HG03097 (cell line): ENCODE data around the gene ANKRD11.
"Not testable (repeated sequence)": the region's sequence is repeated elsewhere in the genome, so short reads cannot be mapped to it uniquely, and the experiment has no call there.

ENCODE experiments used
- ATAC-seq: cut with Tn5 transposase; IDR thresholded peaks from one replicate; pipeline ENCODE4 v1.9.1; 2021; ENCODE audit not compliant: unreplicated experiment, low FRiP score

ANKRD11 gene

DNA sequence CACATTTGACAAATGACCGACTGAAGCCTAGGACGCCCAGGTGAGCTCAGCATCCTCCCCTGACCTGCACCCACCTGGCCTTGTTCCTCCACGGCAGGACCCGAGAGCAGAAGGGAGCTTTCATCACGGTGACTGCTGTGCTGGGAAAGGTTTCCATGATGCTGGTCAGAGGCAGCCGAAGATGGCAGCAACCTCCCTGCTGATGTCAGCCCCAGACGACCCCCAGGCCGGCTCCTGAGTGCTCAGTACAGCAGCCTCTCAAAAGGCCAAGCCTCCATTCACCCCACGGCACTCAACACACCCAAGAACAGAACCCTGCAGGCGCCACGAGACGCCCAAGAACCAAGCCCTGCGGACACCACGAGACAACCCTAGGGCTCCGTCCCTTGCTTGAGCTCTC lies 119.8 kb downstream of the ANKRD11 start:
- no peak for ATAC-seq

DNA sequence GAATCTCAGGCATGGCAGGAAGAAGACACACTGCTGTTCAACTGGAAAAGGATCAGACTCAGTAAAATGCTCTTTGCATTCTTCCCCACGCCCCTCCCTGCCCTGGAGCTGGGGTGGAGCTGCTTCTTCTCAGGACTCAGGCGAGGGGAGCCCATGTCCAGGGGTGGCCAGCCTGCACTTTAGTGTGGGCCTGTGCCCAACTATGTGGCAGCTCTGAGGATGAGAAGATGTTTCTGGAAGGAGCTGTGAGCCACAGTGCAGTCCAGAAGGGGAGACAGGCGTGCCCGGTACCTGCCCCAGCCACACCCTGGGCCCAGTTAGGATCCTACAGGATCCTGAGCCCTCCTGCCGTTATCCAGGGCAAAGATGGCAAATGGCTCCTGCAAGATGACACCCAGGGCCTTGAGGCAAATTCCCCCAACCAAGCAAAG lies 120.3 kb downstream of the ANKRD11 start:
- ATAC-seq = no peak

- ATAC-seq = no peak
Measured at GRCh38 chr16:89369266-89369895, 121.0 kb downstream of the ANKRD11 start.

- ATAC-seq = no peak
Measured at GRCh38 chr16:89368604-89369249, 121.6 kb downstream of the ANKRD11 start.

- no peak for ATAC-seq
Measured at GRCh38 chr16:89367538-89367915, 122.8 kb downstream of the ANKRD11 start.

DNA sequence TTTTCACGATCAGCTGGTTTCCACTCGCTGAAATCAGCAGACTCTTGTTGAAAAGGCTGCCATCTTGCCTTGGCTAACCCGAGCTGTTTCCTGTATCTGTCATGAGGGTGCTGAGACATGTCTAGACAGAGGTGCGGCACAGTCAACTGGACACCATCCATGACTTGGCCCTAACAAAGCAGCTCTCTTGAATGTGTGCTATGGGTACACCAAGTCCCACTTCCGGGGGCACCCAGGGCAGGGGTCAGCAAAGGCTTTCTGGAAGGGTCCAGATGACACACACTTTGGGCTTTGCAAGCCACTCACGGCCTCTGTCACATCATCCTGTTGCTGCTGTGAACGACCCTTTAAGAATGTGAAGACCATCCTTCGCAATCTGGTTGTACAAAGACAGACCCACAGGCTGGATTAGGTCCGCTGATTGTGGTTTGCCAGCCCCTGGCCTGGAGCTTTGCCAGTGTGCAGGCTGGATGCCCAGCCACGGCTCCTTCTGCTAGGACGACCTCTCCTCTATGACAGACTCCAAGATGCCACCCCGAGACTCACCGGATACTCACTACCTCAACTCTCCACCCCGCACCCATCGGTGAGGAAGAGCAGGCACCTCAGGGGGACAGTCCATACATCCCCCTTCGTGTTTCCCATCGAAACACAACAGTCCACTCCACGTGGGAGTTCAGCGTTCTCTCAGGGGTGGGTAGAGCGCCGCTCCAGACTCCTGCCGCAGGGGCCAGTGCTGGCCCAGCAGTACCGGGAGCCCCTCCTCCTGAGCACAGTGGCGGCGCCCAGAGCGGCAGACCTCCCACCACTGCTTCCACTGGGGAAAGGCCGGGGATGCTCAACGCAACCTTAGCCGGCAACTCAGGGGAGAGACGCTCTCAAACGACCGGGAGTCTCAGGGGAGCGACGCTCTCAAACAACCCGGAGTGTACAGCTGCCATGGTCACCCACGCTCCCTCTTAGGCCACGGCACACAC lies 123.5 kb downstream of the ANKRD11 start:
- no peak for ATAC-seq

- ATAC-seq = no peak
Measured at GRCh38 chr16:89365996-89366395, 124.4 kb downstream of the ANKRD11 start.

DNA sequence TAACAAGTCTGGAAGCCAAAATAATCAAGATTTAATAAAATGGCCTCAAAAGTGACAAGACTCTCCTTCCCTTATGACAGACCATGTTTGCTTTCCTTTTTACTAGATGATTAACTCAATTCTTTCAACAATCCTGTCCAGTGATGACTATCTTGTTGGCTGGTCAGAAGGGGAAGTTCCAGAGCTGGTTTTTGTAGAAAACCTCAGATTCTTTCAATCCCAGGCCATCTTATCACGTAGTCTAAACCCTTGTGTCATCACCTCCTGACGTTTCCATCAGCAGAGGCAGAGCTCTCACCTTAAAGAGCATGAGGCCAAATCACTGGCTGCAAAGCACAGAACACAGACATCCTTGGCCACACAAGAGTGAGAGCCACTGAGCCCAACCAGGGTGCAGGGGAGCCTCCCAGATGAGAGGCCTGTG lies 125.3 kb downstream of the ANKRD11 start:
- ATAC-seq = no peak

GRCh38 chr16:89364606-89365005 lies 125.8 kb downstream of the ANKRD11 start:
- no peak for ATAC-seq

DNA sequence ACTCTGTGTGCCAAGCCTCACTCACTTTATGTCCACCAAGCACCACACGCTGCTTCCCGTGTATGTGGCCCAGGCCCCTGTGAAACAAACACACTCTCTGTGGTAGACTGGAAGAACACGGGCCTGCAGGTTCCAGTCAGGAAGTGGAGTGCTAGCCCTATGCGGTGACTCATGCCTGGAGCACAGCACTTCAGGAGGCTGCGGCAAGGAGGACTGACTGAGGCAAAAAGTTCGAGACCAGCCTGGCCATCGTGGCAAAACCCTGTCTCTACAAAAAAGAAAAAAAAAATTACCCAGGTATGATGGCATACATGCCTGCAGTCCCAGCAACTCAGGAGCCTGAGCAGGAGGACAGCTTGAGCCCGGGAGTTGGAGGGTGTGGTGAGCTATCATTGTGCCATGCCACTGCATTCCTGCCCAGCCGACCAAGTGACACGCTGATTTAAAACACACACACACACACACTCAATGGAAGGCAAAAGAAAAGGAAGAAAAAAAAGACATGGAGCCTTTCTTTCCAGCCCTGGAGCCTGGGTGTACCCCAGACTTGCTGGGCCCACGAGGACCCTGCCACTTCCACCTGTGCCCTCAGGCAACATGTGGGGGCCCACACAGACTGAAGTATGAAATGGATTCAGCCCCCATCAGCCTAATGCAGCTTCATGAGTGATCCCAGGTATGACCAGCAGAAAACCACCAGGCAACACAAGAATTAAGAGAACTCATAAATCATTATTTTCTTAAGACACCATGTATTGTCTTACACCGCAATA lies 126.6 kb downstream of the ANKRD11 start:
- no peak for ATAC-seq

DNA sequence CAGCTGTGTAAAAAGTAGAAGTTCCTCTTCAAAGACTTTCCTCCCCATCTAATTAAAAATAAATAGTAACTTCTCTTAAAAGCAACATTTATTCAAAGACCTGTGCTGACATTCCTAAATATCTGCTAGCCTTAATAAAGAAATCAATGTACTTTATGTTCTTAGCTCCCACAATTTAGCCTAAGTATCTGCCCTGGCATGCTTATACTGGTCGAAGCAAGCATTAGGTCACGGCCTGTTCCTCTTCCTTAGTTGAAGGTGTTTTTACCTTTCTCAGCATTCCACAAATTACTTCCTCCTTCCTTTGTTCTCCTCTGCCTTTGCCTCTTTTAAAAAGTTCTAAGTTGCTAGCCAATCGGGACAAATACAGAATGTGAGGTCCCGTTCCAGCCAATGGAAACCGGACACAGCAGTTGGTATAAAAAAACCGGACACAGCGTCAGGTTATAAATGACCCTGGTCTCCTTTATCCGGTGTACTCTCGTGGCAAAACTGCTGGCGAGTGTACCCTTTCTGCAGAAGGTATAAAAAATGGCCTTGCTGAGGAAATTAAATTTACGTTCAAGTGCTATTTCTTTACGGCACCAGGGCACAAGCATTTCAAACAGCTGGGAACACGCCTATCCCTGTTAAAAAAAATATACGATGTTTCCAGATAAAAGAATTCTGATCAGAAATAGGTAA lies 127.7 kb downstream of the ANKRD11 start:
- ATAC-seq = not testable (repeated sequence)

GRCh38 chr16:89361751-89362539 lies 128.4 kb downstream of the ANKRD11 start:
- no peak for ATAC-seq

DNA sequence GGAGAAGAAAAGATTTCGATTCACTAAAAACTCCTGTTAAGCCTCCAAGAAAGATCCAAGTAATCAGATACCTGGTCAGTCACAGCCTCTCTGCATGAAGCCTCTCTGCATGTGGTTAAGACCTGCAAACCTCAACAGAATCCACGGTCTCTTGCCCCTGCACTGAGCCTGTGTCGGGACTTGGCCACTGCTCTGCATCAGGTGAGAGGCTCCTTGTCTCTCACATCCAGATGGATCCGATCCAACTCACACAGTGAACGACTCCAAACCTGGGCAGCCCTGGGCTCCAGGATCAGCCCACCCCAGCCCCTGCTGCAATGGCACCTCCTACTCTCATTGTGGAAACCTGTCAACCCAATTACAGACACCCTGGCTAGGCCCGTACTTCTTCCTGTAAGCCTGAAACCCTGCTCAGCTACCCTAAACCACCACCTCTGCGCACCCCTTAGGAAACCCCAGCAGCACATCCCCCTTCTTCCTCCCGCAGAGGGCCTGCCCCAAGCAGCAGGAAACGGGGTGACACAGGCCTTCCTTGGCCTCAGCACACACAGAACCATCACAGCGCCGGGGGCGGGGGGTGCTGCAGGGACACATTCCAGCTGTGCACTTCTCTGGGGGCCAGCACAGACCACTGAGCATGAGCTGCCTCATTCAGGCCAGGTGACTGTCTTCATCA lies 129.5 kb downstream of the ANKRD11 start:
- peak; percentile 34 for ATAC-seq

- ATAC-seq = no peak
Measured at GRCh38 chr16:89359264-89360147, 130.9 kb downstream of the ANKRD11 start.

DNA sequence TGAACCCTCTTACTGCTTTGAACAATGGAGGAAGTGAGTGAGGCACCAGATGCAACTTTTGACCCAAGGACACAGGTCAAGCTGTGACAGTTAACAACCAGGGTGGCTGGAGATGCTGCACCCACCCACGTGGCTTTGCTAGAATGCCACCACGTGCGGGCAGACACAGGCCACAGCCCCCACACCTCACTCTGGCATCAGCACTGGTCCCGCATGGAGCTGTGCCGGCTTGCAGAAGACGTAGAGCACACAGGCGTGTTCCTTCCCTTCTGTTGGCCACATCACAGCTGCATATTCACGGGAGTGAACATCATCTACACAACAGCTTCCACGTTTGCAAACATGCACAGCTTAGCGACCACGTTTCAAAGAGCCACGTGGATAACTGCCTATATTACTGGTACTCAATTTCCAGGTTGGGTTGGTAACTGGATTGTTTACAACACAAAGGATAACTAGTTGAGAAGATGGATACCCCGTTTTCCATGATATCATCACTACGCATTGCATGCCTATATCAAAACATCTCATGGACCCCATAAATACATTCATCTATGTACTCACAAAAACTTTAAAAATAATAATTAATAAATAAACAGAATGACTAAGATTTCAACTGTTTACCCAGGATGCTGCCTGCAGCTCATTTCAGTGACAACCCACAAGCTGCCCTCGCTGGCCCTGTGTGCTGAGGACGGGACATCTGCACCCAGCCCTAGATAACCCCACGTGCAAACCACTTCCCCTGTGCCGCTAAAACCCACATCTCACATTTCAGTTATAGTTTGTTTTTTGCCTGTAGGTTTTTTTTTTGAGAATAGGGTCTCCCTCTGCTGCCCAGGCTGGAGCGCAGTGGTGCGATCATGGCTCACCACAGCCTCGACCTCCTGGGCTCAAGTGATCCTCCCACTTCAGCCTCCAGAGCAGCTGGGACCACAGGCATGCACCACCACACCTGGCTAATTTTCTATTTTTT lies 132.0 kb downstream of the ANKRD11 start:
- ATAC-seq = no peak

DNA sequence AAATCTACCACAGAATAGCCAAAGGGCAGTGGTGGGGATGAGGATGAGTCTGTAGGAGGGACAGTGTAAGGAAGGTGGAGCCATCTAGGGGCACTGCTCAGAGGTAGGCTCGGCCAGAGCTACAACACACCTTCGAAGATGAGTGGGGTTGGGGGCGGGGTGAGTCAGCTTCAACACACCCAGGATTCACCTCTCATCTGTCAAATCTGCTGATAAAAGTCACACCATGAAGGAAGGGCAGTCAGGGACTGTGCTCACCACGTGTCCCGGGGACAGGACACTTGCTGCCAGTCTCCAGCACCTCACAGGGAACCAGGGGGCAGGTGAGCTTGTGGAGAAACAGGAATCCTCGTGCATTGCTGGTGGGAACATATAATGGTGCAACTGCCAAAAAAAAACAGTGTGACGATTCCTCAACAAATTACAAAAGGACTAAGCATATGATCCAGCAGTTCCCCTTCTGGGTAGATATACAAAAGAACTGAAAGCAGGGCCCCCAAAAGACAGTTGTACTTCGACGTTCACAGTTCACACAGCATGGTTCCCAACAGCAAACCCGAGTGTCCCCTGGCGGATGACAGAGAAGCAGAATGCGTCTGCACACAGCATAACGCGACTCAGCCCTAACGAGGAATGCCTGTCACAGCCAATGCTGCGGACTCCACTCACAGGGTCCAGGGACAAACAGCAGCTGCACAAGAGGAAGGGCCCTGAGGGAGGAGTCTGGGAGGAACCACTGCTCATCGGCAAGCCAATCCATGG lies 133.1 kb downstream of the ANKRD11 start:
- ATAC-seq = no peak
